HCT116 (cell line): ENCODE data around the gene SYTL3.
A peak's percentile ranks its signal among the peaks of the same experiment; 100 is the strongest.

Source experiments
- ATF3 ChIP-seq: IDR thresholded peaks from 2 replicates; pipeline ENCODE4 v1.6.1; 2012
- EGR1 ChIP-seq: IDR thresholded peaks from 2 replicates; pipeline ENCODE4 v1.6.1; 2012; ENCODE audit warnings: low read depth
- EZH2 ChIP-seq: fragments of 200-600 bp; sonication (generic); IDR thresholded peaks from 2 replicates; pipeline ENCODE4 v1.6.1; 2017; ENCODE audit warnings: antibody characterized with exemption, mixed run types
- MAX ChIP-seq: IDR thresholded peaks from 2 replicates; pipeline ENCODE4 v1.6.1; 2012
- POLR2A ChIP-seq: IDR thresholded peaks from 2 replicates; pipeline ENCODE4 v1.7.0; 2011; ENCODE audit warnings: borderline replicate concordance; ENCODE audit not compliant: insufficient read depth, insufficient read length; ENCODE audit errors: extremely low read depth
- POLR2AphosphoS5 ChIP-seq: IDR thresholded peaks from 2 replicates; pipeline ENCODE4 v1.6.1; 2011; ENCODE audit warnings: mild to moderate bottlenecking, low read depth, low read length, moderate library complexity
- RAD21 ChIP-seq: IDR thresholded peaks from 2 replicates; pipeline ENCODE4 v1.6.1; 2012; ENCODE audit warnings: low read depth, mild to moderate bottlenecking
- YY1 ChIP-seq: IDR thresholded peaks from 2 replicates; pipeline ENCODE4 v1.6.1; 2011; ENCODE audit warnings: low read length, low read depth, moderate library complexity, mild to moderate bottlenecking; ENCODE audit not compliant: insufficient replicate concordance; ENCODE audit errors: extremely low read depth
- ZNF274 ChIP-seq: fragments of 200-500 bp; sonication (Bioruptor generic); IDR thresholded peaks from 2 replicates; pipeline ENCODE4 v1.6.1; 2014; ENCODE audit warnings: mild to moderate bottlenecking, low read depth, low read length, inconsistent platforms
- TF ChIP-seq, protein P1 (sequence below), 3 experiments: fragments of 200-600 bp in 1 of 3; sonication (generic) in 1 of 3; IDR thresholded peaks in 2 of 3; conservative IDR thresholded peaks in 1 of 3; 2 replicates each; pipeline ENCODE4 v1.5.1; 2012 to 2017; ENCODE audit warnings: low read depth in 2 of 3, low read length in 2 of 3, antibody characterized with exemption in 1 of 3, borderline replicate concordance in 1 of 3, control low read depth in 1 of 3, mild to moderate bottlenecking in 1 of 3, mixed read lengths in 1 of 3, mixed run types in 1 of 3, moderate library complexity in 1 of 3; ENCODE audit not compliant: insufficient read depth in 1 of 3

DNA sequence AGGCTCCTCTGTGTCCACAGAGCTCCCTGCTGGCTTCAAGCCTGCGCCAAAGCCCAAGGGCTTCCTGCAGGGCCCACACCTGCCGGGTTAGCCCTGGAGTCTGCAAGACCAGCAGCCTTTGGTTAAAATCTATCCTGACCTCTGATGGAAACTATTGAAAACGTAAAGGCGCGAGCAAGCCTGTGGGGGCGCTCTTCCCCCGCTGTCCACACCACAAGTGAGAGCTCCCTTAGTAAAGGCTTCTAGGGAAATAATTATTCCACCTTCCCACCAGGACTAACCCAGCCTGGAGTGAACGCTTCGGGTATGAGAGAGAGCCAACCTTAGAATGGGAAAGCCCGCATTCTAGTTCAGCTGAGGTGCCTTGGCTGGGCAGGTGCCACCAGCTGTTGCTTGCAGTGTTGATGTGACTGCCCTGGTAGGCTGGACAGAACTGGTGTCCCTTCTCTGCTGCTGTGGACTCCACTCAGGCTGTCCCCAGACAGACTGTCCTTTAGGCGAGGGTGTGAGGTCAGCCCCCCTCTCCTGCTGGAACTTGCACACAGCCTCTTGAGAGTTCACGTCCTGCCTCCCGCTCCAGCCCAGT is 68.7 kb downstream of the SYTL3 start:
- TF ChIP-seq POLR2A: no peak
- TF ChIP-seq, protein P1, sequence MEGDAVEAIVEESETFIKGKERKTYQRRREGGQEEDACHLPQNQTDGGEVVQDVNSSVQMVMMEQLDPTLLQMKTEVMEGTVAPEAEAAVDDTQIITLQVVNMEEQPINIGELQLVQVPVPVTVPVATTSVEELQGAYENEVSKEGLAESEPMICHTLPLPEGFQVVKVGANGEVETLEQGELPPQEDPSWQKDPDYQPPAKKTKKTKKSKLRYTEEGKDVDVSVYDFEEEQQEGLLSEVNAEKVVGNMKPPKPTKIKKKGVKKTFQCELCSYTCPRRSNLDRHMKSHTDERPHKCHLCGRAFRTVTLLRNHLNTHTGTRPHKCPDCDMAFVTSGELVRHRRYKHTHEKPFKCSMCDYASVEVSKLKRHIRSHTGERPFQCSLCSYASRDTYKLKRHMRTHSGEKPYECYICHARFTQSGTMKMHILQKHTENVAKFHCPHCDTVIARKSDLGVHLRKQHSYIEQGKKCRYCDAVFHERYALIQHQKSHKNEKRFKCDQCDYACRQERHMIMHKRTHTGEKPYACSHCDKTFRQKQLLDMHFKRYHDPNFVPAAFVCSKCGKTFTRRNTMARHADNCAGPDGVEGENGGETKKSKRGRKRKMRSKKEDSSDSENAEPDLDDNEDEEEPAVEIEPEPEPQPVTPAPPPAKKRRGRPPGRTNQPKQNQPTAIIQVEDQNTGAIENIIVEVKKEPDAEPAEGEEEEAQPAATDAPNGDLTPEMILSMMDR (IDR thresholded peaks at IDR 0.05 in 2 of 3, conservative IDR thresholded peaks at IDR 0.05 in 1 of 3; ENCODE audit: borderline replicate concordance in 1 of 3, insufficient read depth in 1 of 3, low read depth in 2 of 3, low read length in 2 of 3): peak in 2 of 3 experiments; percentile 99 to 100; a peak in 4 of 6 replicates
- TF ChIP-seq ZNF274: no peak
- no peak for TF ChIP-seq EGR1
- no peak for TF ChIP-seq RAD21
- TF ChIP-seq MAX: no peak
- peak; percentile 79 for TF ChIP-seq YY1
- TF ChIP-seq EZH2: no peak
- no peak for TF ChIP-seq ATF3
- peak; percentile 63 for TF ChIP-seq POLR2AphosphoS5
